HEK293 (cell line): Measurements from ENCODE around the gene CDHR1.

Experiments
- CTCF ChIA-PET: fragments of 350-600 bp; formaldehyde crosslinking; extraction: SDS; loops from one replicate; lab custom pipeline; 2021; ENCODE audit warnings: antibody characterized with exemption; lab: Yijun Ruan, JAX
- POLR2A ChIA-PET: fragments of 300-600 bp; formaldehyde crosslinking; extraction: SDS; loops from one replicate; lab custom pipeline; 2020; ENCODE audit warnings: antibody characterized with exemption, inconsistent platforms; lab: Yijun Ruan, JAX
- H3K27ac ChIP-seq: fragments of 200-500 bp; sonication (Bioruptor generic); 2 replicates; pipeline ENCODE4 v1.5.1; 2014; ENCODE audit warnings: low read depth, low read length, control low read depth, inconsistent platforms; ENCODE audit errors: extremely low read depth
- H3K36me3 ChIP-seq, 2 experiments: fragments of 200-500 bp in 1 of 2; sonication (Bioruptor generic) in 1 of 2; 1 replicate in 1 of 2; 2 replicates in 1 of 2; pipeline ENCODE4 v1.5.1; 2014 to 2017; ENCODE audit warnings: inconsistent platforms in 2 of 2, low read length in 2 of 2; ENCODE audit not compliant: control insufficient read depth in 2 of 2, insufficient read depth in 1 of 2
- H3K4me1 ChIP-seq: fragments of 200-500 bp; sonication (Bioruptor generic); 2 replicates; pipeline ENCODE4 v1.5.1; 2014; ENCODE audit warnings: mild to moderate bottlenecking, low read length, inconsistent platforms; ENCODE audit not compliant: control insufficient read depth, insufficient read depth
- H3K4me3 ChIP-seq: 2 replicates; pipeline ENCODE4 v1.5.1; 2011; ENCODE audit warnings: low read depth, mild to moderate bottlenecking, control low read depth, low read length, moderate library complexity
- H3K9me3 ChIP-seq: fragments of 200-500 bp; sonication (Bioruptor generic); 2 replicates; pipeline ENCODE4 v1.5.1; 2014; ENCODE audit warnings: low read depth, low read length, inconsistent platforms; ENCODE audit not compliant: control insufficient read depth, insufficient read depth
- ATF2 ChIP-seq: fragments of 450-650 bp; formaldehyde crosslinking; IDR thresholded peaks from 2 replicates; pipeline ENCODE4 v1.5.1; 2016; ENCODE audit warnings: missing biosample characterization, missing genetic modification characterization, low read depth
- MZF1 ChIP-seq: fragments of 450-650 bp; formaldehyde crosslinking; IDR thresholded peaks from 2 replicates; pipeline ENCODE4 v1.5.1; 2017; ENCODE audit warnings: missing biosample characterization, missing genetic modification characterization, borderline replicate concordance
- PRDM10 ChIP-seq: fragments of 450-650 bp; formaldehyde crosslinking; IDR thresholded peaks from 2 replicates; pipeline ENCODE4 v1.5.1; 2016; ENCODE audit warnings: missing biosample characterization, missing genetic modification characterization
- ZBTB10 ChIP-seq: fragments of 450-650 bp; formaldehyde crosslinking; IDR thresholded peaks from 2 replicates; pipeline ENCODE4 v1.5.1; 2016; ENCODE audit warnings: missing biosample characterization, missing genetic modification characterization
- ZNF274 ChIP-seq, 2 experiments: fragments of 200-500 bp in 1 of 2; fragments of 450-650 bp in 1 of 2; sonication (Bioruptor generic) in 1 of 2; formaldehyde crosslinking in 1 of 2; IDR thresholded peaks; 2 replicates each; pipeline versions ENCODE4 v1.5.1 to v1.6.1; 2014 to 2016; ENCODE audit warnings: borderline replicate concordance in 1 of 2, inconsistent platforms in 1 of 2, low read length in 1 of 2, missing biosample characterization in 1 of 2, missing genetic modification characterization in 1 of 2
- ZNF335 ChIP-seq: fragments of 450-650 bp; formaldehyde crosslinking; conservative IDR thresholded peaks from 2 replicates; pipeline ENCODE4 v1.5.1; 2016; ENCODE audit warnings: missing biosample characterization, missing genetic modification characterization
- ZNF449 ChIP-seq: fragments of 450-650 bp; formaldehyde crosslinking; IDR thresholded peaks from 2 replicates; pipeline ENCODE4 v1.5.1; 2017; ENCODE audit warnings: missing biosample characterization, mild to moderate bottlenecking, missing genetic modification characterization, moderate library complexity
- ZNF529 ChIP-seq: fragments of 450-650 bp; formaldehyde crosslinking; IDR thresholded peaks from 2 replicates; pipeline ENCODE4 v1.5.1; 2017; ENCODE audit warnings: missing genetic modification characterization, missing biosample characterization; ENCODE audit not compliant: insufficient replicate concordance

Gene CDHR1

GRCh38 chr10:84193327-84193726, 1.0 kb upstream of the CDHR1 start:
- POLR2A ChIA-PET: no interaction called here
- Histone ChIP-seq H3K4me3 (no peak overlapping the region), H3K27ac (no peak overlapping the region), H3K36me3 (no peaks in the 10 kb centered on the region), H3K4me1 (peaks cover 8% of the 10 kb centered on the region), H3K9me3 (no peaks in the 10 kb centered on the region)
- TF ChIP-seq PRDM10 (tag by site-specific recombination) (peak; percentile 91), MZF1 (tag by site-specific recombination) (no peak)
- CTCF ChIA-PET: interaction anchor here (2.0 kb wide), 1 partner anchor 12 kb away, joined by 9 read pairs; no protein-coding TSS in a partner anchor

GRCh38 chr10:84193846-84194423, 402 bp upstream of the CDHR1 start:
- H3K27ac ChIP-seq: no peak overlapping the region
- TF ChIP-seq ZNF335 (tag by site-specific recombination) (no peak), ATF2 (tag by site-specific recombination) (no peak), ZNF449 (tag by site-specific recombination) (peak; percentile 26; the same call in 1 of the 2 replicates)
- peak overlapping the region; percentile 23 for H3K4me3 ChIP-seq
- CTCF ChIA-PET: interaction anchor here (0.6 to 2.0 kb wide), 2 partner anchors 11 to 431 kb away, joined by 3 to 9 read pairs; no protein-coding TSS in a partner anchor
- H3K4me1 ChIP-seq: peaks cover 8% of the 10 kb centered on the region
- no peaks in the 10 kb centered on the region for H3K9me3 ChIP-seq
- POLR2A ChIA-PET: no interaction called here
- no peaks in the 10 kb centered on the region for H3K36me3 ChIP-seq

GRCh38 chr10:84195044-84195830, 900 bp downstream of the CDHR1 start:
- Histone ChIP-seq H3K4me1 (peaks cover 8% of the 10 kb centered on the region), H3K27ac (no peak overlapping the region), H3K4me3 (no peak overlapping the region), H3K9me3 (no peaks in the 10 kb centered on the region), H3K36me3 (no peaks in the 10 kb centered on the region)
- no peak for TF ChIP-seq ATF2 (tag by site-specific recombination)
- TF ChIP-seq ZNF274 (IDR thresholded peaks at IDR 0.05; ENCODE audit: low read length): no peak
- no peak for TF ChIP-seq ZNF274 (tag by site-specific recombination; IDR thresholded peaks at IDR 0.05; ENCODE audit: borderline replicate concordance)
- 0 out of 2 replicates have a peak, but pooled peaks have one; percentile 43 for TF ChIP-seq ZBTB10 (tag by site-specific recombination)
- TF ChIP-seq ZNF529 (tag by site-specific recombination): no peak
- ChIA-PET CTCF (interaction anchor here (0.6 kb wide), 1 partner anchor 12 kb away, joined by 4 read pairs; no protein-coding TSS in a partner anchor), POLR2A (no interaction called here)
